Measurements from ENCODE around the gene VGLL2. TPM values are rescaled to one million over a fixed set of nuclear protein-coding genes. Genes with fewer than 3 reads are reported as not detected.

The VGLL2 gene
- total RNA-seq, 4 donors from 2014 or later: not detected

DNA sequence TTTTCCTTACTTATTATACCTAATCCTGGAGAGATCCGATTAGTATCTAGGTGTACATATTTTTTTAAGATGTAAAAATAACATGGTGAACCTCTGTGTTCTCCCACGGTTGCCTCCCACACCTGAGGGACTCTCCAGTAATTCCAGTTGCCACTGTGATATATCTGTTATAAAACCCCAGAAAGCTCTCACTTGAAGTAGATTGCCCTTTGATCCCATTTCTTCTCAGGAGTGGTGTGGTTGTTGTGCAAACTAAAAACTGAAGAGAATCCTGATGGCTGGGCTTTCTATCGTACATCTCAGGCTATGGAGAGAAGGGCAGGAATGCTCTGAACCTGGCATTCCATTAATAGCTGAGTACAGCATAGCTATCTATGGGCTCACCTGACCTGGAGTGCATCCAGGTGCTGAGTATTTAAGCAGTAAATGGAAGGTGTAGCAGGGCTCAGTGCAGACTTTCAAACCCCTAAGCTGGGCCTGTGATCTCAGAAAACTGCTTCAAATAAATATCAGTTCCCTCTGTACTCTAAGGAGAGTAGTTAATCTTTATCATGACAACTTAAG, 41.0 kb downstream of the VGLL2 start:
- H3K36me3 ChIP-seq: no peaks in the 10 kb centered on the region
- H3K27ac ChIP-seq (replicated peaks in 1 of 4): no peak overlapping the region
- H3K27me3 ChIP-seq: no peaks in the 10 kb centered on the region
- intact Hi-C loops (cut with DNase I): no loop called here
- TF ChIP-seq, protein P1, sequence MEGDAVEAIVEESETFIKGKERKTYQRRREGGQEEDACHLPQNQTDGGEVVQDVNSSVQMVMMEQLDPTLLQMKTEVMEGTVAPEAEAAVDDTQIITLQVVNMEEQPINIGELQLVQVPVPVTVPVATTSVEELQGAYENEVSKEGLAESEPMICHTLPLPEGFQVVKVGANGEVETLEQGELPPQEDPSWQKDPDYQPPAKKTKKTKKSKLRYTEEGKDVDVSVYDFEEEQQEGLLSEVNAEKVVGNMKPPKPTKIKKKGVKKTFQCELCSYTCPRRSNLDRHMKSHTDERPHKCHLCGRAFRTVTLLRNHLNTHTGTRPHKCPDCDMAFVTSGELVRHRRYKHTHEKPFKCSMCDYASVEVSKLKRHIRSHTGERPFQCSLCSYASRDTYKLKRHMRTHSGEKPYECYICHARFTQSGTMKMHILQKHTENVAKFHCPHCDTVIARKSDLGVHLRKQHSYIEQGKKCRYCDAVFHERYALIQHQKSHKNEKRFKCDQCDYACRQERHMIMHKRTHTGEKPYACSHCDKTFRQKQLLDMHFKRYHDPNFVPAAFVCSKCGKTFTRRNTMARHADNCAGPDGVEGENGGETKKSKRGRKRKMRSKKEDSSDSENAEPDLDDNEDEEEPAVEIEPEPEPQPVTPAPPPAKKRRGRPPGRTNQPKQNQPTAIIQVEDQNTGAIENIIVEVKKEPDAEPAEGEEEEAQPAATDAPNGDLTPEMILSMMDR (IDR thresholded peaks at IDR 0.05): no peak
- TF ChIP-seq POLR2AphosphoS5 (IDR thresholded peaks at IDR 0.05) (no peak), POLR2A (IDR thresholded peaks at IDR 0.05; ENCODE audit: low read depth) (no peak), EP300 (IDR thresholded peaks at IDR 0.05) (no peak)
- H3K4me3 ChIP-seq: no peak overlapping the region
- WGBS: 76% methylated on average over 3 of the region's 3 CpGs
- no peaks in the 10 kb centered on the region for H3K9me3 ChIP-seq
- no peak for DNase-seq (ENCODE audit: extremely low spot score)
- H3K4me1 ChIP-seq: no peaks in the 10 kb centered on the region

- TF ChIP-seq EP300 (IDR thresholded peaks at IDR 0.05): no peak
- TF ChIP-seq POLR2AphosphoS5 (IDR thresholded peaks at IDR 0.05): no peak
- TF ChIP-seq, protein P1 (IDR thresholded peaks at IDR 0.05): no peak
- no peak for TF ChIP-seq POLR2A (IDR thresholded peaks at IDR 0.05; ENCODE audit: low read depth)
- no peak for DNase-seq (ENCODE audit: extremely low spot score)
- Histone ChIP-seq H3K4me1 (no peaks in the 10 kb centered on the region), H3K9me3 (no peaks in the 10 kb centered on the region), H3K27me3 (no peaks in the 10 kb centered on the region), H3K36me3 (no peaks in the 10 kb centered on the region), H3K27ac (replicated peaks in 1 of 4) (no peak overlapping the region), H3K4me3 (no peak overlapping the region)
- intact Hi-C loops (cut with DNase I): no loop called here
- 96% methylated on average over 3 of the region's 3 CpGs for WGBS
Observed at GRCh38 chr6:117307655-117308054, 42.3 kb downstream of the VGLL2 start.

GRCh38 chr6:117309069-117309468, 43.7 kb downstream of the VGLL2 start:
- Histone ChIP-seq H3K4me1 (no peaks in the 10 kb centered on the region), H3K27ac (replicated peaks in 1 of 4) (no peak overlapping the region), H3K36me3 (no peaks in the 10 kb centered on the region), H3K9me3 (no peaks in the 10 kb centered on the region), H3K4me3 (no peak overlapping the region), H3K27me3 (no peaks in the 10 kb centered on the region)
- DNase-seq (ENCODE audit: extremely low spot score): no peak
- WGBS: 78% methylated on average over 3 of the region's 3 CpGs
- TF ChIP-seq EP300 (IDR thresholded peaks at IDR 0.05) (no peak), POLR2AphosphoS5 (IDR thresholded peaks at IDR 0.05) (no peak)
- intact Hi-C loops (cut with DNase I): no loop called here

GRCh38 chr6:117309611-117310010, 44.3 kb downstream of the VGLL2 start:
- DNase-seq (ENCODE audit: extremely low spot score): no peak
- intact Hi-C loops (cut with DNase I): no loop called here
- no peaks in the 10 kb centered on the region for H3K36me3 ChIP-seq
- no peaks in the 10 kb centered on the region for H3K27me3 ChIP-seq
- H3K4me1 ChIP-seq: no peaks in the 10 kb centered on the region
- no peak overlapping the region for H3K27ac ChIP-seq (replicated peaks in 1 of 4)
- no peak overlapping the region for H3K4me3 ChIP-seq
- TF ChIP-seq POLR2AphosphoS5 (IDR thresholded peaks at IDR 0.05) (no peak), EP300 (IDR thresholded peaks at IDR 0.05) (no peak), POLR2A (IDR thresholded peaks at IDR 0.05; ENCODE audit: low read depth) (no peak)
- TF ChIP-seq, protein P1 (IDR thresholded peaks at IDR 0.05): no peak
- H3K9me3 ChIP-seq: no peaks in the 10 kb centered on the region

DNA sequence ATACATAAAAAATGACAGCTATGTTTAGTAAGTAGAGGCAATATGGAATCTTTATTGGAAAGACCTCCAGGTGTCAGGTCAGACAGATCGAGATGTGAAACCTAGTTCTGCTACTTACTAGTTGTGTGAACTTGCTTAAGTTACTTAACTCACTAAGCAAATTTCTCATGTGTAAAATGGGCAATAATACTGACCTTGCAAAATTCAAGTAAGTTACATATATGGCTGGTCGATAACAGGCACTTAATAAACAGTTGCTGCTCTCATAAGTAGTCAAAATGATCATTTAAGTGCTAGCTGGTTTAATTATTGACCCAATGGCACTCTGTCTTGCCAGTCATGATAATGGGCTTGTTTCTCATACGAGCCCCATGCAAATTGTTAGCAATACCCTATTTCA, 46.0 kb downstream of the VGLL2 start:
- TF ChIP-seq POLR2A (IDR thresholded peaks at IDR 0.05; ENCODE audit: low read depth) (no peak), EP300 (IDR thresholded peaks at IDR 0.05) (no peak), POLR2AphosphoS5 (IDR thresholded peaks at IDR 0.05) (no peak)
- TF ChIP-seq, protein P1 (IDR thresholded peaks at IDR 0.05): no peak
- Histone ChIP-seq H3K36me3 (no peaks in the 10 kb centered on the region), H3K27ac (replicated peaks in 1 of 4) (no peak overlapping the region), H3K9me3 (no peaks in the 10 kb centered on the region), H3K4me1 (no peaks in the 10 kb centered on the region), H3K4me3 (no peak overlapping the region), H3K27me3 (no peaks in the 10 kb centered on the region)
- intact Hi-C loops (cut with DNase I): no loop called here
- 79% methylated on average over 3 of the region's 3 CpGs for WGBS
- DNase-seq (ENCODE audit: extremely low spot score): no peak
